HG03442 (cell line): ENCODE results near the gene PTPN1.

Source experiments
- ATAC-seq: cut with Tn5 transposase; IDR thresholded peaks from one replicate; pipeline ENCODE4 v1.9.1; 2021; ENCODE audit warnings: mild to moderate bottlenecking, moderate library complexity; ENCODE audit not compliant: unreplicated experiment

PTPN1 gene

GRCh38 chr20:50628853-50629669, 118.9 kb downstream of the PTPN1 start:
- no peak for ATAC-seq

GRCh38 chr20:50629670-50630045, 119.5 kb downstream of the PTPN1 start:
- no peak for ATAC-seq

GRCh38 chr20:50630578-50631263, 120.5 kb downstream of the PTPN1 start:
- ATAC-seq: no peak

- no peak for ATAC-seq
Measured at GRCh38 chr20:50632236-50632635, 122.1 kb downstream of the PTPN1 start.

GRCh38 chr20:50632701-50633100, 122.5 kb downstream of the PTPN1 start:
- ATAC-seq: no peak

GRCh38 chr20:50633361-50633760, 123.2 kb downstream of the PTPN1 start:
- no peak for ATAC-seq

GRCh38 chr20:50634191-50634590, 124.0 kb downstream of the PTPN1 start:
- ATAC-seq: no peak
